K562 (cell line): Measurements from ENCODE around the gene DNAAF2. TPM values are rescaled to one million over a fixed set of nuclear protein-coding genes. Genes with fewer than 3 reads are reported as not detected.

Experiments
- CAMTA2 ChIP-seq: fragments of 250-450 bp; sonication (Bioruptor Pico); conservative IDR thresholded peaks from 2 replicates; pipeline ENCODE4 v1.5.1; 2022
- CBX3 ChIP-seq, 2 experiments: IDR thresholded peaks; 1 replicate in 1 of 2; 2 replicates in 1 of 2; pipeline ENCODE4 v1.6.1; 2012; ENCODE audit warnings: inconsistent platforms in 2 of 2, low read length in 2 of 2, borderline replicate concordance in 1 of 2, control low read depth in 1 of 2
- CEBPG ChIP-seq, 3 experiments: fragments of 200-800 bp in 1 of 3; sonication (Bioruptor generic) in 1 of 3; sonication (generic) in 1 of 3; formaldehyde crosslinking in 1 of 3; IDR thresholded peaks in 2 of 3; conservative IDR thresholded peaks in 1 of 3; 2 replicates each; pipeline versions ENCODE4 v1.6.1 to v1.8.0; 2016 to 2022; ENCODE audit warnings: missing compliant biosample characterization in 2 of 3, missing genetic modification characterization in 2 of 3, mild to moderate bottlenecking in 1 of 3, missing genetic modification reagents in 1 of 3
- DDX20 ChIP-seq: fragments of 450-650 bp; IDR thresholded peaks from 2 replicates; pipeline ENCODE4 v1.6.1; 2016; ENCODE audit warnings: missing genetic modification characterization, low read depth, mild to moderate bottlenecking, missing compliant biosample characterization, moderate library complexity
- MYBL2 ChIP-seq, 2 experiments: fragments of 450-650 bp in 1 of 2; sonication (generic) in 1 of 2; formaldehyde crosslinking in 1 of 2; IDR thresholded peaks; 2 replicates each; pipeline versions ENCODE4 v1.6.1 to v1.8.1; 2017 to 2022; ENCODE audit warnings: borderline replicate concordance in 1 of 2, inconsistent platforms in 1 of 2, low read depth in 1 of 2, mild to moderate bottlenecking in 1 of 2, missing genetic modification reagents in 1 of 2, moderate library complexity in 1 of 2
- PHB ChIP-seq: fragments of 250-450 bp; sonication (Bioruptor Pico); IDR thresholded peaks from 2 replicates; pipeline ENCODE4 v1.5.0; 2021
- PTBP1 ChIP-seq: fragments of 200-400 bp; formaldehyde crosslinking; IDR thresholded peaks from 2 replicates; pipeline ENCODE4 v1.6.1; 2017; ENCODE audit warnings: low read depth, low read length
- PURB ChIP-seq: sonication (generic); formaldehyde crosslinking; IDR thresholded peaks from 2 replicates; pipeline ENCODE4 v1.9.0; 2021; ENCODE audit warnings: low read depth, mild to moderate bottlenecking, missing genetic modification reagents
- RCOR1 ChIP-seq, 2 experiments: IDR thresholded peaks; 2 replicates each; pipeline ENCODE4 v1.6.1; 2012; ENCODE audit warnings: low read depth in 2 of 2, low read length in 2 of 2, borderline replicate concordance in 1 of 2, improper control_type of control experiment in 1 of 2
- SMAD2 ChIP-seq: fragments of 150-350 bp; IDR thresholded peaks from 2 replicates; pipeline ENCODE4 v1.6.1; 2014; ENCODE audit warnings: low read depth, mild to moderate bottlenecking, low read length
- SREBF2 ChIP-seq: sonication (generic); formaldehyde crosslinking; IDR thresholded peaks from 2 replicates; pipeline ENCODE4 v1.4.0; 2020; ENCODE audit warnings: mild to moderate bottlenecking, missing genetic modification reagents
- YBX1 ChIP-seq: fragments of 450-650 bp; IDR thresholded peaks from 2 replicates; pipeline ENCODE4 v1.7.1; 2016; ENCODE audit warnings: mild to moderate bottlenecking
- ZNF224 ChIP-seq: sonication (generic); formaldehyde crosslinking; IDR thresholded peaks from 2 replicates; pipeline ENCODE4 v1.8.0; 2022; ENCODE audit warnings: mild to moderate bottlenecking, missing genetic modification reagents
- ZNF780A ChIP-seq: fragments of 250-450 bp; sonication (Bioruptor Pico); IDR thresholded peaks from 2 replicates; pipeline ENCODE4 v1.5.0; 2021; ENCODE audit warnings: mild to moderate bottlenecking
- polyA plus RNA-seq, 8 experiments: library from polyadenylated mRNA; depleted of rRNA in 4 of 8; stranded (reverse) in 5 of 8; unstranded in 3 of 8; fragments of >200 nt; fragmentation: Nextera tagmentation in 2 of 8; fragmentation: Illumina TruSeq in 1 of 8; extraction: Ambion mirVana in 2 of 8; extraction: Trizol in 1 of 8; gene quantifications; 2 replicates each; pipeline versions ENCODE4 v1.2.1 to v1.2.3, GENCODE V29; 2011 to 2014; ENCODE audit warnings: inconsistent platforms in 1 of 8, missing spikeins in 1 of 8
- total RNA-seq, 7 experiments: library from RNA; depleted of rRNA in 6 of 7; stranded (reverse); fragments of >200 nt in 6 of 7; fragmentation: Illumina TruSeq in 2 of 7; extraction: Trizol in 2 of 7; gene quantifications; 2 replicates each; pipeline versions ENCODE4 v1.2.1 to v1.2.3, GENCODE V29; 2011 to 2021; ENCODE audit warnings: low replicate concordance in 1 of 7
- TF ChIP-seq, protein P1 (sequence below): fragments of 450-650 bp; IDR thresholded peaks from 2 replicates; pipeline ENCODE4 v1.7.1; 2018; ENCODE audit warnings: mild to moderate bottlenecking, low read depth; ENCODE audit not compliant: partially characterized antibody
- TF ChIP-seq, protein P2 (sequence below): fragments of 250-450 bp; sonication (Bioruptor Pico); IDR thresholded peaks from 2 replicates; pipeline ENCODE4 v1.4.0; 2020
- TF ChIP-seq, protein P3 (sequence below): sonication (generic); formaldehyde crosslinking; IDR thresholded peaks from 2 replicates; pipeline ENCODE4 v1.8.0; 2022; ENCODE audit warnings: mild to moderate bottlenecking, missing genetic modification reagents
- TF ChIP-seq, protein P4 (sequence below): fragments of 250-450 bp; sonication (Bioruptor Pico); IDR thresholded peaks from 2 replicates; pipeline ENCODE4 v1.4.0; 2020; ENCODE audit warnings: borderline replicate concordance
- TF ChIP-seq, protein P5 (sequence below): fragments of 450-650 bp; formaldehyde crosslinking; conservative IDR thresholded peaks from 2 replicates; pipeline ENCODE4 v1.4.0; 2022; ENCODE audit warnings: mild to moderate bottlenecking, missing genetic modification characterization

DNAAF2 gene
- total and polyA plus RNA-seq, 9 of the 15 experiments (the other 6 are each of a cell fraction or from before 2014, with no cell fraction given) = 2.4 to 14.6 (median 11.1) TPM

DNA sequence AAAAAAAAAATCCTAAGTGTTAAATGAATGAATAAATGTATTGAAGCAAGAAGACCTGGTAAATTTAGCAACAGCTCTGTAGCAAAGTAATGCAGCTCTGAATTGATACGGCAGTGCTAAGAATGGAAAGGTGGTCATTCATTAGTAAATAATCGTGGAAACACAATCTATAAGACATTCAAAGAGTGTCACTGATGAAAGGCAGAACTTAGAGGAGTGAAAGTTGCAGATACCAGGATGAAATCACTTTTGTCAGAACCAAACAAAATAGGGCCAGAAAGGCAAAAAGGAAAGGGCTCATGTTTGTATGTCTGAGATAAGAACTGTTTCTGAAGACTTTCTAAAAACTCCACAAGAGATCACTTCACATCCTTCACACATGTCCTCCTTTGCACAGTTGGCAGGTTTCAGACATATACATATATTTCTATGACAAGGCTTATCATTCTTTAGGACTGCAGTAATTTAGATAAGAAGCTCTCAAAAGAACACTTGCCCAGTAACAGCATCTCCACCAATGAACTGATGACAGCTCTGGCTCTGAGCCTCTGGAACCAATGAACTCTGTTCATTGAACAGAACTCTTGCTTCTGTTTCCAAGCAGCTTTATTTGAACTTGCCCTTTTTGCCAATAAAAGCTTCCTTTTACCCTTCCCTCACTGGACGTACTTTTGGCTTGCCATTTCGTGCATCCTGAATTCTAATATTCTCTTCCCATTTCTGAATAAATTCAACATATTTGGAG, 40.5 kb downstream of the DNAAF2 start (continued):
- TF ChIP-seq, protein P1, sequence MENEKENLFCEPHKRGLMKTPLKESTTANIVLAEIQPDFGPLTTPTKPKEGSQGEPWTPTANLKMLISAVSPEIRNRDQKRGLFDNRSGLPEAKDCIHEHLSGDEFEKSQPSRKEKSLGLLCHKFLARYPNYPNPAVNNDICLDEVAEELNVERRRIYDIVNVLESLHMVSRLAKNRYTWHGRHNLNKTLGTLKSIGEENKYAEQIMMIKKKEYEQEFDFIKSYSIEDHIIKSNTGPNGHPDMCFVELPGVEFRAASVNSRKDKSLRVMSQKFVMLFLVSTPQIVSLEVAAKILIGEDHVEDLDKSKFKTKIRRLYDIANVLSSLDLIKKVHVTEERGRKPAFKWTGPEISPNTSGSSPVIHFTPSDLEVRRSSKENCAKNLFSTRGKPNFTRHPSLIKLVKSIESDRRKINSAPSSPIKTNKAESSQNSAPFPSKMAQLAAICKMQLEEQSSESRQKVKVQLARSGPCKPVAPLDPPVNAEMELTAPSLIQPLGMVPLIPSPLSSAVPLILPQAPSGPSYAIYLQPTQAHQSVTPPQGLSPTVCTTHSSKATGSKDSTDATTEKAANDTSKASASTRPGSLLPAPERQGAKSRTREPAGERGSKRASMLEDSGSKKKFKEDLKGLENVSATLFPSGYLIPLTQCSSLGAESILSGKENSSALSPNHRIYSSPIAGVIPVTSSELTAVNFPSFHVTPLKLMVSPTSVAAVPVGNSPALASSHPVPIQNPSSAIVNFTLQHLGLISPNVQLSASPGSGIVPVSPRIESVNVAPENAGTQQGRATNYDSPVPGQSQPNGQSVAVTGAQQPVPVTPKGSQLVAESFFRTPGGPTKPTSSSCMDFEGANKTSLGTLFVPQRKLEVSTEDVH = no peak
- no peak for TF ChIP-seq CEBPG (CRISPR knock-in tag; IDR thresholded peaks at IDR 0.05)
- no peak for TF ChIP-seq CEBPG (tag; conservative IDR thresholded peaks at IDR 0.05 in 1 of 2, IDR thresholded peaks at IDR 0.05 in 1 of 2)
- TF ChIP-seq CAMTA2 (CRISPR knock-in tag) = no peak
- no peak for TF ChIP-seq DDX20 (tag)
- TF ChIP-seq, protein P2, sequence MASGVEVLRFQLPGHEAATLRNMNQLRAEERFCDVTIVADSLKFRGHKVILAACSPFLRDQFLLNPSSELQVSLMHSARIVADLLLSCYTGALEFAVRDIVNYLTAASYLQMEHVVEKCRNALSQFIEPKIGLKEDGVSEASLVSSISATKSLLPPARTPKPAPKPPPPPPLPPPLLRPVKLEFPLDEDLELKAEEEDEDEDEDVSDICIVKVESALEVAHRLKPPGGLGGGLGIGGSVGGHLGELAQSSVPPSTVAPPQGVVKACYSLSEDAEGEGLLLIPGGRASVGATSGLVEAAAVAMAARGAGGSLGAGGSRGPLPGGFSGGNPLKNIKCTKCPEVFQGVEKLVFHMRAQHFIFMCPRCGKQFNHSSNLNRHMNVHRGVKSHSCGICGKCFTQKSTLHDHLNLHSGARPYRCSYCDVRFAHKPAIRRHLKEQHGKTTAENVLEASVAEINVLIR (CRISPR knock-in tag) = no peak
- TF ChIP-seq ZNF780A = no peak
- TF ChIP-seq, protein P3, sequence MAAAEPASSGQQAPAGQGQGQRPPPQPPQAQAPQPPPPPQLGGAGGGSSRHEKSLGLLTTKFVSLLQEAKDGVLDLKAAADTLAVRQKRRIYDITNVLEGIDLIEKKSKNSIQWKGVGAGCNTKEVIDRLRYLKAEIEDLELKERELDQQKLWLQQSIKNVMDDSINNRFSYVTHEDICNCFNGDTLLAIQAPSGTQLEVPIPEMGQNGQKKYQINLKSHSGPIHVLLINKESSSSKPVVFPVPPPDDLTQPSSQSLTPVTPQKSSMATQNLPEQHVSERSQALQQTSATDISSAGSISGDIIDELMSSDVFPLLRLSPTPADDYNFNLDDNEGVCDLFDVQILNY (CRISPR knock-in tag) = no peak
- no peak for TF ChIP-seq SREBF2 (CRISPR knock-in tag)
- TF ChIP-seq PURB (CRISPR knock-in tag) = no peak
- no peak for TF ChIP-seq CBX3 (IDR thresholded peaks at IDR 0.05; ENCODE audit: borderline replicate concordance in 1 of 2, low read length in 2 of 2)
- no peak for TF ChIP-seq ZNF224 (CRISPR knock-in tag)
- TF ChIP-seq RCOR1 (IDR thresholded peaks at IDR 0.05; ENCODE audit: borderline replicate concordance in 1 of 2, low read depth in 2 of 2, low read length in 2 of 2) = 0 out of 4 replicates have a peak, but pooled peaks of 1 of the 2 experiments have one; percentile 7
- TF ChIP-seq YBX1 = no peak
- TF ChIP-seq, protein P4, sequence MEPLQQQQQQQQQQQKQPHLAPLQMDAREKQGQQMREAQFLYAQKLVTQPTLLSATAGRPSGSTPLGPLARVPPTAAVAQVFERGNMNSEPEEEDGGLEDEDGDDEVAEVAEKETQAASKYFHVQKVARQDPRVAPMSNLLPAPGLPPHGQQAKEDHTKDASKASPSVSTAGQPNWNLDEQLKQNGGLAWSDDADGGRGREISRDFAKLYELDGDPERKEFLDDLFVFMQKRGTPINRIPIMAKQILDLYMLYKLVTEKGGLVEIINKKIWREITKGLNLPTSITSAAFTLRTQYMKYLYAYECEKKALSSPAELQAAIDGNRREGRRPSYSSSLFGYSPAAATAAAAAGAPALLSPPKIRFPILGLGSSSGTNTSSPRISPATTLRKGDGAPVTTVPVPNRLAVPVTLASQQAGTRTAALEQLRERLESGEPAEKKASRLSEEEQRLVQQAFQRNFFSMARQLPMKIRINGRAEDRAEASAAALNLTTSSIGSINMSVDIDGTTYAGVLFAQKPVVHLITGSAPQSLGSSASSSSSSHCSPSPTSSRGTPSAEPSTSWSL = no peak
- no peak for TF ChIP-seq PTBP1
- TF ChIP-seq PHB = no peak
- TF ChIP-seq, protein P5, sequence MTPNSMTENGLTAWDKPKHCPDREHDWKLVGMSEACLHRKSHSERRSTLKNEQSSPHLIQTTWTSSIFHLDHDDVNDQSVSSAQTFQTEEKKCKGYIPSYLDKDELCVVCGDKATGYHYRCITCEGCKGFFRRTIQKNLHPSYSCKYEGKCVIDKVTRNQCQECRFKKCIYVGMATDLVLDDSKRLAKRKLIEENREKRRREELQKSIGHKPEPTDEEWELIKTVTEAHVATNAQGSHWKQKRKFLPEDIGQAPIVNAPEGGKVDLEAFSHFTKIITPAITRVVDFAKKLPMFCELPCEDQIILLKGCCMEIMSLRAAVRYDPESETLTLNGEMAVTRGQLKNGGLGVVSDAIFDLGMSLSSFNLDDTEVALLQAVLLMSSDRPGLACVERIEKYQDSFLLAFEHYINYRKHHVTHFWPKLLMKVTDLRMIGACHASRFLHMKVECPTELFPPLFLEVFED (CRISPR knock-in tag) = no peak
- no peak; the same call in 1 of the 2 replicates for TF ChIP-seq MYBL2 (IDR thresholded peaks at IDR 0.05; ENCODE audit: low read depth)
- TF ChIP-seq MYBL2 (CRISPR knock-in tag; IDR thresholded peaks at IDR 0.05; ENCODE audit: borderline replicate concordance) = no peak
- TF ChIP-seq SMAD2 = no peak
